ENCODE results near the gene HIGD1A. TPM values are rescaled to one million over a fixed set of nuclear protein-coding genes. Genes with fewer than 3 reads are reported as not detected.

HIGD1A gene
- total RNA-seq, 3 donors from 2014 or later (not counting 1 experiment from before 2014, with no cell fraction given) = 24.5 to 28.5 (median 28.2) TPM

- no peak for TF ChIP-seq CTCF (IDR thresholded peaks at IDR 0.05)
Measured at GRCh38 chr3:42844412-42844713, 40.1 kb upstream of the HIGD1A start.

DNA sequence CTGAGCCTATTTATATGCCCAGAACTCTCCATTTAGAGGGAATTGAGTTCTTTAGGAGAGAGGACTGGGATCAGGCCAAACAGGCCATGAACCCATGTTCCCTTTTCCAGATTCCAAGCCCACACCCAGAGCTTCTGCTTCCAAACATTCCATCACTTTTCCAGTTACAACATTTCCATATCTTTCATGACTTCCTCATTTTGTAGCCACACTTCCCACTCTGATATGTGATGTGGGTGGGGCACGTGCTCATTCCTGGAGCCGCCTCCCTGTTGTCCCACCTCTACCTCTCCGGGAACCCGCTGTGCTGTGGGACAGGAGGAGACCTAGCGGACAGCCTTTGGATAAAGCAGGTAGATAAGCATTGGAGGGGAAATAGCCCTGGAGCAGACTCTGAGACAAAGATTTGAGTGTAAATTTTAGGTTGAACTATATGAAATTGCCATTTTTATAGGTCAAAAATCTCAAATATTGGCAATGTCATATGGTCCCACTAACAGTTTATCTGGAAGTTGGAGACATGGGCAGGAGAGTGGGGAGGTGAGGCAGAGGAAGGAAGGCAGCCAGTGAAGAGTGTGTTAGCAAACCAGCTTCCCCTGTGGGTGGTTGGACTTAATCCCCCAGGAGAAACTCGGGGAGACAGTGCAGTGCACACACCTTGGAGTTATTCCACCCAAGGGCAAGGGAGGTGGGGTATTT, 39.6 kb upstream of the HIGD1A start:
- H3K9me3 Mint-ChIP-seq = no peaks in the 10 kb centered on the region
- no peak for TF ChIP-seq CTCF (IDR thresholded peaks at IDR 0.05)
- H3K27me3 Mint-ChIP-seq (ENCODE audit: low read depth in 2 of 2) = no peaks in the 10 kb centered on the region
- H3K27me3 ChIP-seq (ENCODE audit: control insufficient read depth, insufficient read depth, low read length) = no peaks in the 10 kb centered on the region
- H3K4me3 ChIP-seq (ENCODE audit: low read length) = no peak overlapping the region
- H3K27ac Mint-ChIP-seq = no peak overlapping the region
- no peak overlapping the region for H3K27ac ChIP-seq (ENCODE audit: low read length)
- DNase-seq (no peak), ATAC-seq (no peak)
- intact Hi-C loops (cut with micrococcal nuclease) = no loop called here
- 91% methylated on average over 6 of the region's 6 CpGs for WGBS (ENCODE audit: insufficient coverage)
- peaks cover 18% of the 10 kb centered on the region for H3K4me1 ChIP-seq (ENCODE audit: control insufficient read depth, insufficient read depth, low read length)
- H3K4me1 Mint-ChIP-seq = peaks cover 24 to 30% of the 10 kb centered on the region in 2 donors
- H3K36me3 ChIP-seq (ENCODE audit: control insufficient read depth, insufficient read depth, low read length) = no peaks in the 10 kb centered on the region
- H3K36me3 Mint-ChIP-seq = no peaks in the 10 kb centered on the region
- H3K4me3 Mint-ChIP-seq = no peak overlapping the region
- H3K9me3 ChIP-seq (ENCODE audit: control insufficient read depth, insufficient read depth, low read length) = no peaks in the 10 kb centered on the region

More at GRCh38 chr3:42844412-42844713, 40.1 kb upstream of the HIGD1A start:
- no peaks in the 10 kb centered on the region for H3K36me3 ChIP-seq (ENCODE audit: control insufficient read depth, insufficient read depth, low read length)
- H3K4me1 Mint-ChIP-seq = peaks cover 28 to 31% of the 10 kb centered on the region in 2 donors
- no peak overlapping the region for H3K4me3 Mint-ChIP-seq
- no peak overlapping the region for H3K27ac Mint-ChIP-seq
- DNase-seq (no peak), ATAC-seq (no peak)
- no peaks in the 10 kb centered on the region for H3K9me3 Mint-ChIP-seq
- H3K27me3 ChIP-seq (ENCODE audit: control insufficient read depth, insufficient read depth, low read length) = no peaks in the 10 kb centered on the region
- H3K9me3 ChIP-seq (ENCODE audit: control insufficient read depth, insufficient read depth, low read length) = no peaks in the 10 kb centered on the region
- H3K4me3 ChIP-seq (ENCODE audit: low read length) = no peak overlapping the region
- H3K27me3 Mint-ChIP-seq (ENCODE audit: low read depth in 2 of 2) = no peaks in the 10 kb centered on the region
- H3K27ac ChIP-seq (ENCODE audit: low read length) = no peak overlapping the region
- intact Hi-C loops (cut with micrococcal nuclease) = no loop called here
- H3K4me1 ChIP-seq (ENCODE audit: control insufficient read depth, insufficient read depth, low read length) = peaks cover 18% of the 10 kb centered on the region
- WGBS (ENCODE audit: insufficient coverage) = 81% methylated on average over 1 of the region's 1 CpG
- H3K36me3 Mint-ChIP-seq = no peaks in the 10 kb centered on the region

DNA sequence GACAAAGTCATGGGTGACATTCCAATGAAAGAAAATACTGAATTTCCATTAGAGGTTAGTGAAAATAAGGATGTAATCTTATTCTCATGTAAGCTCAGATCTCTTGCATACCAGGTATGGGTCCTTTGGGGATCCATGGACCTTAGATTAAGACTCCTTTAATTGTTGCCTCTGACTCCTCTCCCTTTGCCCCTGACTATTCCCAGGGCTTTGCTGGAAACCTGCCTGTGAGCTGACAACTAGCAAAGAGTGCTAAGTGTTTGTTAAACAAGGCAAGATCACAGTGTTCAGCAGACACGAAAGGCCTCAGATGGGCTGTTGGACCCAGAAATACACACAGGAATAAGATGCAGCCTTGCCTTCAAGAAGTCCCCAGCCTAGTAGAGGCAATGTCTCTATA, 37.0 kb upstream of the HIGD1A start:
- no peak for TF ChIP-seq CTCF (IDR thresholded peaks at IDR 0.05)
- H3K9me3 Mint-ChIP-seq = no peaks in the 10 kb centered on the region
- no peaks in the 10 kb centered on the region for H3K36me3 ChIP-seq (ENCODE audit: control insufficient read depth, insufficient read depth, low read length)
- H3K9me3 ChIP-seq (ENCODE audit: control insufficient read depth, insufficient read depth, low read length) = no peaks in the 10 kb centered on the region
- peaks cover 0 to 3% of the 10 kb centered on the region in 2 donors for H3K27me3 Mint-ChIP-seq (ENCODE audit: low read depth in 2 of 2)
- no peaks in the 10 kb centered on the region for H3K27me3 ChIP-seq (ENCODE audit: control insufficient read depth, insufficient read depth, low read length)
- H3K27ac ChIP-seq (ENCODE audit: low read length) = no peak overlapping the region
- peaks cover under 1 to 9% of the 10 kb centered on the region in 2 donors for H3K4me1 Mint-ChIP-seq
- WGBS (ENCODE audit: insufficient coverage) = 100% methylated on average over 1 of the region's 1 CpG
- H3K36me3 Mint-ChIP-seq = no peaks in the 10 kb centered on the region
- no peak overlapping the region for H3K4me3 Mint-ChIP-seq
- intact Hi-C loops (cut with micrococcal nuclease) = no loop called here
- no peak overlapping the region for H3K4me3 ChIP-seq (ENCODE audit: low read length)
- peaks cover 1% of the 10 kb centered on the region for H3K4me1 ChIP-seq (ENCODE audit: control insufficient read depth, insufficient read depth, low read length)
- ATAC-seq (no peak), DNase-seq (no peak)
- H3K27ac Mint-ChIP-seq = no peak overlapping the region

- Histone ChIP-seq H3K27ac (ENCODE audit: low read length) (no peak overlapping the region), H3K36me3 (ENCODE audit: control insufficient read depth, insufficient read depth, low read length) (no peaks in the 10 kb centered on the region), H3K27me3 (ENCODE audit: control insufficient read depth, insufficient read depth, low read length) (no peaks in the 10 kb centered on the region), H3K4me1 (ENCODE audit: control insufficient read depth, insufficient read depth, low read length) (no peaks in the 10 kb centered on the region), H3K9me3 (ENCODE audit: control insufficient read depth, insufficient read depth, low read length) (no peaks in the 10 kb centered on the region), H3K4me3 (ENCODE audit: low read length) (no peak overlapping the region)
- Mint-ChIP-seq H3K4me1 (peaks cover 0 to 7% of the 10 kb centered on the region in 2 donors), H3K27ac (no peak overlapping the region), H3K9me3 (no peaks in the 10 kb centered on the region), H3K4me3 (no peak overlapping the region), H3K36me3 (no peaks in the 10 kb centered on the region), H3K27me3 (ENCODE audit: low read depth in 2 of 2) (peaks cover 0 to 3% of the 10 kb centered on the region in 2 donors)
- intact Hi-C loops (cut with micrococcal nuclease) = loop anchor here (1.0 kb wide), 1 partner anchor 58 kb away; no protein-coding TSS in a partner anchor
- 45% methylated on average over 7 of the region's 7 CpGs for WGBS (ENCODE audit: insufficient coverage)
- DNase-seq (peak in 1 of 2 donors; percentile 72), ATAC-seq (peak; percentile 80 to 100 (median 99))
- peak; percentile 65 for TF ChIP-seq CTCF (IDR thresholded peaks at IDR 0.05)
Measured at GRCh38 chr3:42839616-42840015, 35.3 kb upstream of the HIGD1A start.
